Right lobe of liver (tissue), 6 donors: ENCODE results near the gene ERC1. TPM values are rescaled to one million over a fixed set of nuclear protein-coding genes. Genes with fewer than 3 reads are reported as not detected.
"Not testable (repeated sequence)": the region's sequence is repeated elsewhere in the genome, so short reads cannot be mapped to it uniquely, and the experiment has no call there.

Experiments used
- ATAC-seq, 4 donors: fragments of 200-7000 bp; cut with Tn5 transposase; one replicate each; pipeline ENCODE4 v1.9.1; 2020; ENCODE audit warnings: mild to moderate bottlenecking in 4 of 4, moderate library complexity in 4 of 4
- DNase-seq, 3 donors: peaks; one replicate each; pipeline ENCODE4 v3.0.0-alpha.2; 2020
- H3K27ac ChIP-seq, 3 donors: fragments of 200-600 bp; one replicate each; pipeline ENCODE4 v1.8.0; 2022
- H3K27me3 ChIP-seq, 2 donors: fragments of 200-600 bp; one replicate each; pipeline ENCODE4 v1.8.0; 2022
- H3K36me3 ChIP-seq, 4 donors: fragments of 200-600 bp; sonication (generic) in 1 of 4; one replicate each; pipeline versions ENCODE4 v1.5.1 to v1.8.0; 2017 to 2022; ENCODE audit warnings: control low read depth in 1 of 4
- H3K4me1 ChIP-seq, 4 donors: fragments of 200-600 bp; sonication (generic) in 1 of 4; one replicate each; pipeline versions ENCODE4 v1.5.1 to v1.8.0; 2017 to 2022; ENCODE audit warnings: control low read depth in 1 of 4
- H3K4me3 ChIP-seq, 3 donors: fragments of 200-600 bp; one replicate each; pipeline ENCODE4 v1.8.0; 2022
- H3K9me3 ChIP-seq, 4 donors: fragments of 200-600 bp; sonication (generic) in 1 of 4; one replicate each; pipeline versions ENCODE4 v1.5.1 to v1.8.0; 2017 to 2022; ENCODE audit warnings: control low read depth in 1 of 4
- CTCF ChIP-seq, 4 donors: fragments of 200-600 bp in 3 of 4; fragments of 450-650 bp in 1 of 4; IDR thresholded peaks; one replicate each; pipeline versions ENCODE4 v1.5.1 to v1.8.0; 2016 to 2022; ENCODE audit warnings: antibody characterized with exemption in 4 of 4, mild to moderate bottlenecking in 2 of 4
- POLR2A ChIP-seq: fragments of 450-650 bp; IDR thresholded peaks from one replicate; pipeline ENCODE4 v1.6.1; 2017; ENCODE audit warnings: antibody characterized with exemption, mild to moderate bottlenecking
- WGBS: methylation state at CpG from one replicate; pipeline ENCODE4 v1.1.6; 2018; ENCODE audit warnings: low coverage, low lambda C conversion rate; ENCODE audit not compliant: insufficient coverage; ENCODE audit errors: missing lambda C conversion rate; 5-methylcytosine and 5-hydroxymethylcytosine counted together
- intact Hi-C, 2 donors: fragments of 100-400 bp; cut with DNase I; formaldehyde crosslinking; loops; one replicate each; pipeline versions ENCODE4 v1.11.2 to v1.14.1; 2022
- total RNA-seq, 6 experiments: library from RNA; depleted of rRNA in 2 of 6; stranded (reverse); fragments of >200 nt in 2 of 6; fragmentation: NEBNext Ultra II Directional in 3 of 6; extraction: Animal tissue kit (Norgen Biotek cat#: 25700) in 3 of 6; gene quantifications; one replicate each; pipeline versions ENCODE4 v1.1.0 to v1.2.4, GENCODE V29; 2016 to 2023
- donor health status: DM: no; HTN: yes; CAD: no.
- donor health status: DM: no; HTN: no; CAD: no.
- donor health status: DM: no; HTN: no; CAD: no.
- donor health status: DM: no; HTN: yes; CAD: no.
- donor health status: DM: no; HTN: yes; CAD: no.

The ERC1 gene
- total RNA-seq, 6 experiments from 2014 or later = 24.8 to 30.8 (median 28.6) TPM

- no peaks in the 10 kb centered on the region for H3K27me3 ChIP-seq
- H3K27ac ChIP-seq = no peak overlapping the region
- ATAC-seq = no peak
- no peak for DNase-seq
- H3K4me3 ChIP-seq = no peak overlapping the region
- no peaks in the 10 kb centered on the region for H3K4me1 ChIP-seq
- TF ChIP-seq CTCF (IDR thresholded peaks at IDR 0.05) (no peak), POLR2A (no peak)
- H3K9me3 ChIP-seq = no peaks in the 10 kb centered on the region
- intact Hi-C loops = no loop called here
- 32% methylated on average over 2 of the region's 2 CpGs for WGBS
- peaks cover 0 to 6% (median 0%) of the 10 kb centered on the region in 4 donors for H3K36me3 ChIP-seq
Observed at GRCh38 chr12:1234073-1234472, 243.1 kb downstream of the ERC1 start.

GRCh38 chr12:1246637-1247036, 255.6 kb downstream of the ERC1 start:
- TF ChIP-seq CTCF (IDR thresholded peaks at IDR 0.05) (no peak), POLR2A (no peak)
- 93% methylated on average over 2 of the region's 2 CpGs for WGBS
- no peak for ATAC-seq

GRCh38 chr12:1250641-1251040, 259.6 kb downstream of the ERC1 start:
- Histone ChIP-seq H3K9me3 (no peaks in the 10 kb centered on the region), H3K27me3 (no peaks in the 10 kb centered on the region), H3K4me1 (no peaks in the 10 kb centered on the region), H3K27ac (no peak overlapping the region), H3K4me3 (no peak overlapping the region), H3K36me3 (no peaks in the 10 kb centered on the region)
- no peak for DNase-seq
- intact Hi-C loops = no loop called here
- 72% methylated on average over 3 of the region's 3 CpGs for WGBS
- TF ChIP-seq CTCF (IDR thresholded peaks at IDR 0.05) = no peak
- no peak for TF ChIP-seq POLR2A
- ATAC-seq = no peak

More at GRCh38 chr12:1246637-1247036, 255.6 kb downstream of the ERC1 start:
- no peak for DNase-seq
- intact Hi-C loops = no loop called here
- H3K36me3 ChIP-seq = no peaks in the 10 kb centered on the region
- H3K27ac ChIP-seq = no peak overlapping the region
- H3K9me3 ChIP-seq = no peaks in the 10 kb centered on the region
- no peak overlapping the region for H3K4me3 ChIP-seq
- H3K27me3 ChIP-seq = no peaks in the 10 kb centered on the region
- no peaks in the 10 kb centered on the region for H3K4me1 ChIP-seq

GRCh38 chr12:1252758-1253157, 261.7 kb downstream of the ERC1 start:
- 77% methylated on average over 2 of the region's 2 CpGs for WGBS
- no peak for ATAC-seq
- TF ChIP-seq CTCF (IDR thresholded peaks at IDR 0.05) = no peak
- no peak for TF ChIP-seq POLR2A
- H3K27me3 ChIP-seq = no peaks in the 10 kb centered on the region
- intact Hi-C loops = no loop called here
- no peaks in the 10 kb centered on the region for H3K9me3 ChIP-seq
- H3K27ac ChIP-seq = no peak overlapping the region
- H3K4me3 ChIP-seq = no peak overlapping the region
- peaks cover 0 to 6% (median 0%) of the 10 kb centered on the region in 4 donors for H3K36me3 ChIP-seq
- no peaks in the 10 kb centered on the region for H3K4me1 ChIP-seq
- DNase-seq = no peak

- not testable (repeated sequence) for ATAC-seq, H3K4me1 ChIP-seq
- WGBS = 96% methylated on average over 6 of the region's 6 CpGs
Observed at GRCh38 chr12:1255125-1255524, 264.1 kb downstream of the ERC1 start.

GRCh38 chr12:1255854-1256253, 264.8 kb downstream of the ERC1 start:
- DNase-seq, H3K4me3 ChIP-seq, H3K36me3 ChIP-seq, ATAC-seq, intact Hi-C loops, H3K4me1 ChIP-seq, H3K27me3 ChIP-seq, H3K27ac ChIP-seq, H3K9me3 ChIP-seq: not testable (repeated sequence)
- WGBS = 86% methylated on average over 4 of the region's 4 CpGs

More at GRCh38 chr12:1255125-1255524, 264.1 kb downstream of the ERC1 start:
- H3K27me3 ChIP-seq, DNase-seq, H3K27ac ChIP-seq, H3K9me3 ChIP-seq, H3K4me3 ChIP-seq, H3K36me3 ChIP-seq, intact Hi-C loops: not testable (repeated sequence)
